ENCODE data around the gene ZNF165. TPM values are rescaled to one million over a fixed set of nuclear protein-coding genes. Genes with fewer than 3 reads are reported as not detected.
"Not testable (repeated sequence)": the region's sequence is repeated elsewhere in the genome, so short reads cannot be mapped to it uniquely, and the experiment has no call there.

The ZNF165 gene
- total RNA-seq, 1 donor from 2014 or later: 0.41 TPM

GRCh38 chr6:28102222-28102621 is 21.9 kb downstream of the ZNF165 start:
- peaks cover 18% of the 10 kb centered on the region for H3K27me3 Mint-ChIP-seq (ENCODE audit: insufficient read depth)
- H3K27ac Mint-ChIP-seq; DNase-seq (ENCODE audit: low spot score); intact Hi-C loops (cut with micrococcal nuclease); H3K4me1 Mint-ChIP-seq (ENCODE audit: low read depth); H3K36me3 Mint-ChIP-seq (ENCODE audit: low read depth); H3K9me3 Mint-ChIP-seq; H3K4me3 Mint-ChIP-seq: not testable (repeated sequence)

GRCh38 chr6:28102699-28103098 is 22.3 kb downstream of the ZNF165 start:
- H3K4me1 Mint-ChIP-seq (ENCODE audit: low read depth); H3K27ac Mint-ChIP-seq; intact Hi-C loops (cut with micrococcal nuclease); H3K9me3 Mint-ChIP-seq; DNase-seq (ENCODE audit: low spot score); H3K36me3 Mint-ChIP-seq (ENCODE audit: low read depth): not testable (repeated sequence)
- Mint-ChIP-seq H3K4me3 (peak overlapping the region; percentile 5), H3K27me3 (ENCODE audit: insufficient read depth) (peaks cover 18% of the 10 kb centered on the region)

GRCh38 chr6:28104392-28105244 is 24.2 kb downstream of the ZNF165 start:
- peaks cover 18% of the 10 kb centered on the region for H3K27me3 Mint-ChIP-seq (ENCODE audit: insufficient read depth)
- peak overlapping the region; percentile 83 for H3K4me3 Mint-ChIP-seq
- peak overlapping the region; percentile 61 for H3K27ac Mint-ChIP-seq
- DNase-seq (ENCODE audit: low spot score): peak; percentile 75
- peaks cover 4% of the 10 kb centered on the region for H3K9me3 Mint-ChIP-seq
- peaks cover 2% of the 10 kb centered on the region for H3K36me3 Mint-ChIP-seq (ENCODE audit: low read depth)
- intact Hi-C loops (cut with micrococcal nuclease): loop anchor here (1.0 kb wide), 5 partner anchors 20 to 252 kb away; partner anchors contain the start of genes ZKSCAN4 and ZSCAN16
- peaks cover 5% of the 10 kb centered on the region for H3K4me1 Mint-ChIP-seq (ENCODE audit: low read depth)

- intact Hi-C loops (cut with micrococcal nuclease): no loop called here
- peak overlapping the region; percentile 41 for H3K27ac Mint-ChIP-seq
These were observed 24.9 kb downstream of the ZNF165 start for GRCh38 chr6:28105245-28105639.

GRCh38 chr6:28107506-28107905 is 27.1 kb downstream of the ZNF165 start:
- Mint-ChIP-seq H3K27ac (no peak overlapping the region), H3K27me3 (ENCODE audit: insufficient read depth) (no peaks in the 10 kb centered on the region), H3K4me1 (ENCODE audit: low read depth) (peaks cover 5% of the 10 kb centered on the region), H3K9me3 (peaks cover 4% of the 10 kb centered on the region), H3K4me3 (no peak overlapping the region), H3K36me3 (ENCODE audit: low read depth) (peaks cover 2% of the 10 kb centered on the region)
- no peak for DNase-seq (ENCODE audit: low spot score)
- intact Hi-C loops (cut with micrococcal nuclease): no loop called here

More at GRCh38 chr6:28105245-28105639, 24.9 kb downstream of the ZNF165 start:
- Mint-ChIP-seq H3K36me3 (ENCODE audit: low read depth) (peaks cover 2% of the 10 kb centered on the region), H3K27me3 (ENCODE audit: insufficient read depth) (peaks cover 15% of the 10 kb centered on the region), H3K9me3 (peaks cover 4% of the 10 kb centered on the region), H3K4me1 (ENCODE audit: low read depth) (peaks cover 5% of the 10 kb centered on the region), H3K4me3 (peak overlapping the region; percentile 83)
- DNase-seq (ENCODE audit: low spot score): no peak

- H3K4me1 Mint-ChIP-seq (ENCODE audit: low read depth): no peaks in the 10 kb centered on the region
- intact Hi-C loops (cut with micrococcal nuclease): no loop called here
- no peaks in the 10 kb centered on the region for H3K27me3 Mint-ChIP-seq (ENCODE audit: insufficient read depth)
- H3K9me3 Mint-ChIP-seq: no peaks in the 10 kb centered on the region
- H3K4me3 Mint-ChIP-seq: no peak overlapping the region
- DNase-seq (ENCODE audit: low spot score): no peak
- H3K36me3 Mint-ChIP-seq (ENCODE audit: low read depth): peaks cover 22% of the 10 kb centered on the region
- H3K27ac Mint-ChIP-seq: no peak overlapping the region
These were observed 31.6 kb downstream of the ZNF165 start for GRCh38 chr6:28111964-28112363.

- Mint-ChIP-seq H3K4me1 (ENCODE audit: low read depth) (no peaks in the 10 kb centered on the region), H3K9me3 (no peaks in the 10 kb centered on the region), H3K36me3 (ENCODE audit: low read depth) (peaks cover 36% of the 10 kb centered on the region), H3K27ac (no peak overlapping the region), H3K27me3 (ENCODE audit: insufficient read depth) (no peaks in the 10 kb centered on the region), H3K4me3 (no peak overlapping the region)
- no peak for DNase-seq (ENCODE audit: low spot score)
- intact Hi-C loops (cut with micrococcal nuclease): no loop called here
These were observed 35.4 kb downstream of the ZNF165 start for GRCh38 chr6:28115799-28116198.

GRCh38 chr6:28117386-28118050 is 37.1 kb downstream of the ZNF165 start:
- no peak overlapping the region for H3K4me3 Mint-ChIP-seq
- H3K9me3 Mint-ChIP-seq: no peaks in the 10 kb centered on the region
- no peaks in the 10 kb centered on the region for H3K4me1 Mint-ChIP-seq (ENCODE audit: low read depth)
- H3K27ac Mint-ChIP-seq: no peak overlapping the region
- no peak for DNase-seq (ENCODE audit: low spot score)
- H3K27me3 Mint-ChIP-seq (ENCODE audit: insufficient read depth): no peaks in the 10 kb centered on the region
- intact Hi-C loops (cut with micrococcal nuclease): no loop called here
- H3K36me3 Mint-ChIP-seq (ENCODE audit: low read depth): peaks cover 42% of the 10 kb centered on the region

- DNase-seq (ENCODE audit: low spot score): no peak
- Mint-ChIP-seq H3K36me3 (ENCODE audit: low read depth) (peaks cover 45% of the 10 kb centered on the region), H3K9me3 (no peaks in the 10 kb centered on the region), H3K27me3 (ENCODE audit: insufficient read depth) (no peaks in the 10 kb centered on the region), H3K4me3 (no peak overlapping the region), H3K4me1 (ENCODE audit: low read depth) (peaks cover 3% of the 10 kb centered on the region), H3K27ac (no peak overlapping the region)
- intact Hi-C loops (cut with micrococcal nuclease): no loop called here
These were observed 37.8 kb downstream of the ZNF165 start for GRCh38 chr6:28118217-28118616.

- no peak overlapping the region for H3K4me3 Mint-ChIP-seq
- intact Hi-C loops (cut with micrococcal nuclease): loop anchor here (5.0 kb wide), 1 partner anchor 145 kb away; the partner anchor contains the start of gene ZSCAN26
- peaks cover 32% of the 10 kb centered on the region for H3K36me3 Mint-ChIP-seq (ENCODE audit: low read depth)
- no peak for DNase-seq (ENCODE audit: low spot score)
- no peaks in the 10 kb centered on the region for H3K9me3 Mint-ChIP-seq
- H3K27me3 Mint-ChIP-seq (ENCODE audit: insufficient read depth): no peaks in the 10 kb centered on the region
- peaks cover 30% of the 10 kb centered on the region for H3K4me1 Mint-ChIP-seq (ENCODE audit: low read depth)
- peak overlapping the region; percentile 18 for H3K27ac Mint-ChIP-seq
These were observed 41.5 kb downstream of the ZNF165 start for GRCh38 chr6:28121876-28122275.

GRCh38 chr6:28122283-28122682 is 41.9 kb downstream of the ZNF165 start:
- not testable (repeated sequence) for DNase-seq (ENCODE audit: low spot score)
- intact Hi-C loops (cut with micrococcal nuclease): loop anchor here (5.0 kb wide), 1 partner anchor 145 kb away; the partner anchor contains the start of gene ZSCAN26

GRCh38 chr6:28124350-28124970 is 44.1 kb downstream of the ZNF165 start, which contains the start of gene ZSCAN16:
TSS of gene ZSCAN16 (plus strand) at chr6:28124609. CDS start at chr6:28125444, 835 bp downstream.
- peaks cover 42% of the 10 kb centered on the region for H3K4me1 Mint-ChIP-seq (ENCODE audit: low read depth)
- intact Hi-C loops (cut with micrococcal nuclease): loop anchor here (1.0 to 5.0 kb wide), 6 partner anchors 12 to 143 kb away; partner anchors contain the start of genes ZKSCAN4, ZKSCAN8 and ZSCAN26
- peaks cover 38% of the 10 kb centered on the region for H3K36me3 Mint-ChIP-seq (ENCODE audit: low read depth)
- no peaks in the 10 kb centered on the region for H3K27me3 Mint-ChIP-seq (ENCODE audit: insufficient read depth)
- H3K9me3 Mint-ChIP-seq: no peaks in the 10 kb centered on the region
- H3K27ac Mint-ChIP-seq: peak within 1 kb of the TSS; percentile 86
- H3K4me3 Mint-ChIP-seq: peak within 1 kb of the TSS; percentile 95
- DNase-seq (ENCODE audit: low spot score): peak; percentile 66

More at GRCh38 chr6:28122283-28122682, 41.9 kb downstream of the ZNF165 start:
- peak overlapping the region; percentile 18 for H3K27ac Mint-ChIP-seq
- H3K4me1 Mint-ChIP-seq (ENCODE audit: low read depth): peaks cover 32% of the 10 kb centered on the region
- H3K9me3 Mint-ChIP-seq; H3K27me3 Mint-ChIP-seq (ENCODE audit: insufficient read depth); H3K4me3 Mint-ChIP-seq: not testable (repeated sequence)
- peaks cover 33% of the 10 kb centered on the region for H3K36me3 Mint-ChIP-seq (ENCODE audit: low read depth)
